DMS53 treated with DMSO at 0.1 percent for 48 hours (cell line): ENCODE measurements around the gene WASHC2A.
A peak's percentile ranks its signal among the peaks of the same experiment; 100 is the strongest.
"Not testable (repeated sequence)": the region's sequence is repeated elsewhere in the genome, so short reads cannot be mapped to it uniquely, and the experiment has no call there.

Experiments
- DNase-seq: peaks from one replicate; lab custom pipeline; 2025; ENCODE audit not compliant: unreplicated experiment; lab: John Stamatoyannopoulos, UW

Gene WASHC2A

DNA sequence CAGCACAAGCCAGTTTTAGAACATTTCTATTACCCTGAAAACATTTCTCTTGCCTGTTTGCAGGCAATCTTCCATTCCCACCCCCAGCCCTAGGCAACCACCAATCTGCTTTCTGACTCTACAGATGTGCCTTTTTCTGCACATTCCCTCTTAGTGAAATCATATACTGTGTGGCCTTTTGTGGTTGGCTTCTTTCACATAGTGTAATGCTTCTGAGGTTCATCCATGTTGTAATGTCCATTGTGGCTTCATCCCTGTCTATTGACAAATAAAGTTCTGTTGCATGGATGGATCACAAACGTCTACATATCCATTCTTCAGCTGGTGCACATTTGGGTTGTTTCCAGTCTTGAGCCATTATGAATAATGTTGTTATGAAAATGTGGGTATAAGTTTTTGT lies 77.8 kb downstream of the WASHC2A start:
- DNase-seq, result not testable (repeated sequence)

DNA sequence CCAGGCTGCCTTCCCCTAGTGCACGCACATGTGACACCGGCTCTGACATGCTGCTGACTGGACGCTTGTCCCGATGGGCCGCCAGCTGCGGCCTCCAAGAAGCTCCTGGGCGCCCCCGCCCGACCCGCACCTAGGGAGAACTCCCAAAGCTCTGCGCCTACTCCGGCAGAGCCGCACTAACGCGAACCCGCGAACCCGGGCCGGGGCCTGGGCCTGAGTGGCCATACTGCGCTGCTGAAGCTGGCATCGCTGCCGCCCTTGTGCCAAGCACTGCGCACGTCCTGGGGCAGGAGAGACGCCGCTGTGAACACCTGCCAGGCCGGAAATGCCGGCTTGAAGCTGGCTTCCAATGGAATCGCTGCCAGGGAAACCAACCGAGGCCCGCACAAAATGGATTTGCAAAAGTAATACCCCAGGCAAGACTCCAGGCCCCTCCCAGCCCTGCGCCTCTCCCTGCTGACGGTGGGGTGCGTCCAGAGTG lies 85.1 kb downstream of the WASHC2A start:
- peak; percentile 59 for DNase-seq

DNA sequence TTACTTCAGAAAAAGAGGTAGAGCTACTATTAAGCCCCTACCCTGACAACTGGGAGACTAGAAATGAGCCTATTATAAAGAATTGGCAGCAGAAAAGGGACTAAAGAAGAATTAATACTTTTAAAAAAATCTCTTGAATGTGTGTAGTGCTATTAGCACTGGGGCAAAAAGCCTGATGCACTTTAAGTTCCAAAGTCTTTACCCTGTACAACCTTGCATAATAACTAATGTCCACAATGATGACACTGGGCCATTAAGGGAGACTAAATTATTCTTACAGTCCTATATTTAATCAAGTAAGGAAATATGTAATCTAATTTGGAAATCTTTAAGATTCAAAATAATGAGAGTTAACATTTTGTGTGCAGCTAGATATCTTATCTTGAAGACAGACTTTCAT lies 90.1 kb downstream of the WASHC2A start:
- not testable (repeated sequence) for DNase-seq

DNA sequence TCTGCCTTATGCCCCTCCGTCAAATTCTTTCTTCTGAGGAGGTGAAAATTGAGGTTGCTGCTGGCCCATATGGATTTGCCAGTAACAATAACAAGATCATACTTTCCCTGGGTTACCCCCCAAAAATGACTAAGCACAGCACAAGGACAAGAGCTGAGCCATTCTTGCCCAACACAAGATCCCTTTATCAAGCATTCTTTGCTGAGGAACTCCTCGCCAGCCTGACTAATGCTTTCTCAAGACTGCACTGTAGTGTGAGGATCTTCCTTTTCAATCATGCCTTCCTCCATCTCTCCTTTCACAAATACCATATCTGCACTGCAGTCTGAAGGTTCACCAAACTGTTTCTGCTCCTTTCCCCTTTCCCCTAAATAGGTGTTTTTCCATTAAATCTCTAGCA lies 92.1 kb downstream of the WASHC2A start:
- DNase-seq, result not testable (repeated sequence)

DNA sequence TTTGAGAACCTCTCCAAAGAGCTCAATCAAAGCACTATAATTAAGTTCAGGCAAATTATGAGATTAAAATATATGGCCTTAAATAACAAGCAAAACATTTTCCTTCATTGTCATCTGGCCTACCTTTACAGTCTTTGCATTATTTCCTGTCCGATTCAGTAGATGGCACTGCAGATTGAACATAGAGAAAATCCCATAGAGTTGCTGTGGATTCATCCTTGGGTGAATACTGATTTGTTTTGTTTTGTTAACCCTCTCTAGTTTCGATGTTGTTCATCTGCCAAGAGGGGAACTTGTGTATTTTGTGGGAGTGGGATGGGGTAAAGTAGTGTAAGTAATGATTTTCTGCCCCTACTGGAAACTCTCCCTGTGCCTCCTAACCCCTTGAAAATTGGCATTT lies 97.3 kb downstream of the WASHC2A start:
- not testable (repeated sequence) for DNase-seq

DNA sequence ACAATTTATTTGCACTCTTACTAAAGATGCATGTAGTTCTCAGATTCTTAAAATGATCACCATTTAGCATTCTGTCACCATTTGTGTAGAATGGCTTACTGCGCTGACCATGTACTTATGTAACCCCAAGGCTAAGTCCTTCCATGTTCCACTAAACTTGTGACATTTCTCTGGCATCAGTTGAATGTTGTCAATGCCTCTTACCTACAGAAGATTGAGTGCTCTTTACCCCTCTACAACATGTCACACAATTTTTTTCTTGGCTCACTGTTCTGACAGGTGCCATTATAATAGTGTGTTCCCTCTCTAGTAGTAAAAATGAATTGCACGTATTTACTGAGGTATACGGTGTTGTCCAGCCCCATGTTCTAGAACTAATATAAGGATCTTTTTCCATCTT lies 100.1 kb downstream of the WASHC2A start:
- not testable (repeated sequence) for DNase-seq

DNA sequence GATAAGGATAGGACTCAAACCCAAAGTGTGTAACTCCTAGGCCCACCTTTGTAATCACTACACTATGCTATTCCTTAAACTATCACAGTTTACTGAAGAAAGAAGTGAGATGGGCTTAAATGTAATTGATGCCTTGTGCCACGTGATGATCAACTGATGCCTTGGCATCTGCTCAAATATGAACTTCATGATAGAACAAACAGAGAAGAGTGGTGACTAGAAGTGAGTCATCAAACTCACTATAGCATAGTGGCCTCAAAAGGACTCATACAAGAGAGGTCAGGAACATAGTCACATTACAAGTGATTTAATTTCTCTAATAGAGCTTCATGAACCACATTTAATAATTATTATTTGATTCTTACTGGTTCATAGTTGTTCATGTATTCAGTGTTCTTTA lies 101.8 kb downstream of the WASHC2A start:
- DNase-seq, result peak; percentile 85

DNA sequence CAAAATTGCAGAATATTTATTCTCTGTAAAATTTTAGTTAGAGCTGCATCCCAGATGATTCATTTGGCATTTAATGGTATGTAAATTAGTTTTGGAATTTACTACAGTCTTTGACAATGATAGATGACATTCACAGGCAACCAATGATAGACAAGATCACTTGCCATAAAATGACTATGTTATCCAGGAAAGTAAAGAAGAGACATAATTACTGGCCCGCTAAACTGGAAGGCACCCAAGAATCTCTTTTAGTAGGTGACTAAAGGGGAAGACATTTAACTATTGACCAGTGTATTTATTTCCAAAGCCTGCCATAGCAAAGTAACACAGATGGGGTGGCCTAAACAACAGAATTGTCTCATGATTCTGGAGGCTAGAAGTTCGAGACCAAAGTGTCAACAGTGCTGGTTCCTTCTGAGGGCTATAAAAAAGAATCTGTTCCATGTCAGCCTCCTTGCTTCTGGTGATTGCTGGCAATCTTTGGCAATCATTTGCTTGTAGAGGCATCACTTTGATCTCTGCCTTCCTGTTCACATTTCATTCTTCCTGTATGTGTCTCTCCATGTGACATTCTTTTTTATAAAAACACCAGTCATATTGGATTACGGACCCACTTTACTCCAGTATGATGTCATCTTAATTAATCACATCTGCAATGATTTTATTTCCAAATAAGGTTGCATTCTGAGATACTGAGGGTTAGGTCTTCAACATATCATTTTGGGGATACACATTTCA lies 107.2 kb downstream of the WASHC2A start:
- not testable (repeated sequence) for DNase-seq
